ENCODE results near the gene NAALADL1. TPM values are rescaled to one million over a fixed set of nuclear protein-coding genes. Genes with fewer than 3 reads are reported as not detected.

NAALADL1 gene
- total RNA-seq, 1 donor from 2014 or later = 13.4 TPM

GRCh38 chr11:65071907-65072630 is 13.7 kb upstream of the NAALADL1 start:
- no peak for DNase-seq
- ChIA-PET CTCF (no interaction called here), POLR2A (interaction anchor here (0.6 to 0.7 kb wide), 2 partner anchors 114 to 242 kb away, joined by 4 to 10 read pairs; partner anchors contain the start of gene CDC42EP2)
- Mint-ChIP-seq H3K4me1 (peaks cover 4% of the 10 kb centered on the region), H3K27me3 (no peaks in the 10 kb centered on the region), H3K27ac (no peak overlapping the region), H3K36me3 (ENCODE audit: low read depth) (no peaks in the 10 kb centered on the region), H3K4me3 (no peak overlapping the region), H3K9me3 (no peaks in the 10 kb centered on the region)
- no peak for ATAC-seq (ENCODE audit: low read depth)
- intact Hi-C loops (cut with micrococcal nuclease) = no loop called here
- TF ChIP-seq CTCF (IDR thresholded peaks at IDR 0.05) = no peak

GRCh38 chr11:65069217-65069616 is 10.9 kb upstream of the NAALADL1 start:
- ChIA-PET CTCF (no interaction called here), POLR2A (no interaction called here)
- no peak for ATAC-seq (ENCODE audit: low read depth)
- no peak for TF ChIP-seq CTCF (IDR thresholded peaks at IDR 0.05)
- Mint-ChIP-seq H3K27me3 (no peaks in the 10 kb centered on the region), H3K4me1 (peaks cover 4% of the 10 kb centered on the region), H3K4me3 (no peak overlapping the region), H3K36me3 (ENCODE audit: low read depth) (no peaks in the 10 kb centered on the region), H3K9me3 (no peaks in the 10 kb centered on the region), H3K27ac (no peak overlapping the region)
- DNase-seq = no peak
- intact Hi-C loops (cut with micrococcal nuclease) = no loop called here

- CTCF ChIA-PET = no interaction called here
- intact Hi-C loops (cut with micrococcal nuclease) = no loop called here
- Mint-ChIP-seq H3K4me3 (no peak overlapping the region), H3K36me3 (ENCODE audit: low read depth) (no peaks in the 10 kb centered on the region), H3K27ac (no peak overlapping the region), H3K27me3 (no peaks in the 10 kb centered on the region), H3K4me1 (peaks cover 4% of the 10 kb centered on the region), H3K9me3 (no peaks in the 10 kb centered on the region)
- ATAC-seq (ENCODE audit: low read depth) = no peak
- DNase-seq = no peak
- POLR2A ChIA-PET = no interaction called here
- TF ChIP-seq CTCF (IDR thresholded peaks at IDR 0.05) = no peak
Observed at GRCh38 chr11:65067446-65067845, 9.1 kb upstream of the NAALADL1 start.

- ATAC-seq (ENCODE audit: low read depth) = no peak
- ChIA-PET POLR2A (no interaction called here), CTCF (no interaction called here)
- no peak overlapping the region for H3K27ac Mint-ChIP-seq
- peaks cover under 1% of the 10 kb centered on the region for H3K4me1 Mint-ChIP-seq
- no peak for DNase-seq
- H3K4me3 Mint-ChIP-seq = no peak overlapping the region
- no peaks in the 10 kb centered on the region for H3K36me3 Mint-ChIP-seq (ENCODE audit: low read depth)
- H3K9me3 Mint-ChIP-seq = no peaks in the 10 kb centered on the region
- intact Hi-C loops (cut with micrococcal nuclease) = no loop called here
- no peak for TF ChIP-seq CTCF (IDR thresholded peaks at IDR 0.05)
- no peaks in the 10 kb centered on the region for H3K27me3 Mint-ChIP-seq
Observed at GRCh38 chr11:65066805-65067291, 8.5 kb upstream of the NAALADL1 start.

GRCh38 chr11:65066315-65066714 is 8.0 kb upstream of the NAALADL1 start:
- CTCF ChIA-PET = no interaction called here
- H3K36me3 Mint-ChIP-seq (ENCODE audit: low read depth) = no peaks in the 10 kb centered on the region
- no peak overlapping the region for H3K27ac Mint-ChIP-seq
- TF ChIP-seq CTCF (IDR thresholded peaks at IDR 0.05) = no peak
- H3K4me1 Mint-ChIP-seq = no peaks in the 10 kb centered on the region
- no peaks in the 10 kb centered on the region for H3K27me3 Mint-ChIP-seq
- POLR2A ChIA-PET = no interaction called here
- intact Hi-C loops (cut with micrococcal nuclease) = no loop called here
- no peak overlapping the region for H3K4me3 Mint-ChIP-seq
- DNase-seq = no peak
- H3K9me3 Mint-ChIP-seq = no peaks in the 10 kb centered on the region
- no peak for ATAC-seq (ENCODE audit: low read depth)

Data from activated B cell treated with CpG ODN at 0.5 μM for 24 hours (primary cell).